ENCODE measurements around the gene IFITM10. TPM values are rescaled to one million over a fixed set of nuclear protein-coding genes. Genes with fewer than 3 reads are reported as not detected.

IFITM10 gene
- total RNA-seq, 1 donor, result 2.2 TPM

- TF ChIP-seq CTCF (IDR thresholded peaks at IDR 0.05; ENCODE audit: insufficient read depth, low read length), result no peak
- H3K4me3 ChIP-seq (ENCODE audit: low read depth, low read length), result peak overlapping the region; percentile 85
- DNase-seq (ENCODE audit: low read depth), result peak; percentile 56
These were observed 12.3 kb upstream of the IFITM10 start for GRCh38 chr11:1762537-1763302.

- TF ChIP-seq CTCF (IDR thresholded peaks at IDR 0.05; ENCODE audit: insufficient read depth, low read length), result no peak
- peak overlapping the region; percentile 85 for H3K4me3 ChIP-seq (ENCODE audit: low read depth, low read length)
- no peak for DNase-seq (ENCODE audit: low read depth)
These were observed 11.6 kb upstream of the IFITM10 start for GRCh38 chr11:1761857-1762536.

GRCh38 chr11:1761110-1761856, 10.9 kb upstream of the IFITM10 start:
- TF ChIP-seq CTCF (IDR thresholded peaks at IDR 0.05; ENCODE audit: insufficient read depth, low read length), result no peak
- DNase-seq (ENCODE audit: low read depth), result no peak
- H3K4me3 ChIP-seq (ENCODE audit: low read depth, low read length), result no peak overlapping the region

GRCh38 chr11:1760351-1761109, 10.1 kb upstream of the IFITM10 start:
- no peak for TF ChIP-seq CTCF (IDR thresholded peaks at IDR 0.05; ENCODE audit: insufficient read depth, low read length)
- H3K4me3 ChIP-seq (ENCODE audit: low read depth, low read length), result no peak overlapping the region
- no peak for DNase-seq (ENCODE audit: low read depth)

DNA sequence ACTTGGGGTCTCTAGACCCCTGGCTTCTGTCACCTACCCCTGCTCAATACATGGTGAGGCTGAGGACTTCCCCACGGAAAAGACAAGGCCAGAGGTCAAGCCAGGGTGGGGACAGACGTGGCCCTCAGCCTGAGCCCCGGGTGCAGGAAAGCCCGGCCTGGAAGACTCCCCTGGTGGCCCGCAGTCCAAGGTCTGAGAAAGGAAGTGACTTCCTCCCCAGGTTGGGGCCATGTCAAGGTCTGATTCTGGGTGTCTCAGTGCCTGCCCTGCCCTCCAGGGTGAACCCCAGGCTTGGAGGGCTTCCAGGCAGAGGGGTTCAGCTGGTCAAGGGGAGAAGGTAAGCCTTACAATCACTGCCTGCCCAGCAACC, 9.4 kb upstream of the IFITM10 start:
- TF ChIP-seq CTCF (IDR thresholded peaks at IDR 0.05; ENCODE audit: insufficient read depth, low read length), result no peak
- no peak overlapping the region for H3K4me3 ChIP-seq (ENCODE audit: low read depth, low read length)

GRCh38 chr11:1759151-1759850, 8.9 kb upstream of the IFITM10 start:
- no peak for TF ChIP-seq CTCF (IDR thresholded peaks at IDR 0.05; ENCODE audit: insufficient read depth, low read length)
- no peak for DNase-seq (ENCODE audit: low read depth)

More for the DNA sequence above, 9.4 kb upstream of the IFITM10 start:
- DNase-seq (ENCODE audit: low read depth), result no peak

More at GRCh38 chr11:1759151-1759850, 8.9 kb upstream of the IFITM10 start:
- no peak overlapping the region for H3K4me3 ChIP-seq (ENCODE audit: low read depth, low read length)

Data from fibroblast of the aortic adventitia (primary cell).